NOMO-1 treated with DMSO at 0.1 percent for 48 hours (cell line): Measurements from ENCODE around the gene GLYAT.
"Not testable (repeated sequence)": the region's sequence is repeated elsewhere in the genome, so short reads cannot be mapped to it uniquely, and the experiment has no call there.

Experiments
- DNase-seq: peaks from one replicate; lab custom pipeline; 2025; ENCODE audit not compliant: unreplicated experiment; lab: John Stamatoyannopoulos, UW

The GLYAT gene

DNA sequence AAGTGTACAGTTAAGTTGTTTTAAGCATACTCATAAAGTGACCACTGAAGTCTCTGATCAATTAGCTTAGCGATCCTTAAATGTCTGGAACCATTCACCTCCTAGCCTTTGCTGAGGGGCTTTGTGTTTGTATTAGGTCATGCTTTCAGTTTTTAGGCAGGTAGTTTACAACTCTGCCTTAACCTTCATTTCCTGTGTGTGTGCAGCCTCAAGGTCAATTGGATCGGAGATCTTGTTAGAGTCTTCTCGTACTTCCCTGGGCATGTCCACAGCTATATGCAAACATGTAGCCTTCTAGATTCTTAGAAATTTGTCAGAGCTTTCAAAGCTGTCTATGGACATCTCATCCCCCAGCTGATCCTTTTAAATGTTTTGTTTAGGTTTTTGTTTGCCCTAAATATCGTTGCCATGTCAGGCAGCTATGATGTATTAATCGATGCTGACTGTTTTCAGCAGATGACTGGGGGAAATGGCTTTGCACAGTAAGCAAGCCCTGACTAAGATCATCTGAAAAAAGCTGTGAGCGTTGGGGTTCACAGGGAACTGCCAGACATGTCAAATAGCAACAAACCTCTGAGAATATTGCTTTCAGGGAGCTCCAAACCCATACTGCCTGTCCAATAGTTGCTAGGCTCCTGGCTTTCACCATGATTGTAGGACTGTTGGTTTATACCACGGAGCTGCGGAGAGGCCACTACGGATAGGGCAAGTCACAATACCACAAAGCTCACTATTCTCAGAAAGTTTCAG is 45.6 kb downstream of the GLYAT start:
- no peak for DNase-seq

DNA sequence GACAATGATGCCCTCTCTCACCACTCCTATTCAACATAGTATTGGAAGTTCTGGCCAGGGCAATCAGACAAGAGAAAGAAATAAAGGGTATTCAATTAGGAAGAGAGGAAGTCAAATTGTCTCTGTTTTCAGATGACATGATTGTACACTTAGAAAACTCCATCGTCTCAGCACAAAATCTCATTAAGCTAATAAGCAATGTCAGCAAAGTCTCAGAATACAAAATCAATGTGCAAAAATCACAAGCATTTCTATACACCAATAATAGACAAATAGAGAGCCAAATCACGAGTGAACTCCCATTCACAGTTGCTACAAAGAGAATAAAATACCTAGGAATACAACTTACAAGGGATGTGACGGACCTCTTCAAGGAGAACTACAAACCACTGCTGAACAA is 49.1 kb downstream of the GLYAT start:
- DNase-seq, result not testable (repeated sequence)

DNA sequence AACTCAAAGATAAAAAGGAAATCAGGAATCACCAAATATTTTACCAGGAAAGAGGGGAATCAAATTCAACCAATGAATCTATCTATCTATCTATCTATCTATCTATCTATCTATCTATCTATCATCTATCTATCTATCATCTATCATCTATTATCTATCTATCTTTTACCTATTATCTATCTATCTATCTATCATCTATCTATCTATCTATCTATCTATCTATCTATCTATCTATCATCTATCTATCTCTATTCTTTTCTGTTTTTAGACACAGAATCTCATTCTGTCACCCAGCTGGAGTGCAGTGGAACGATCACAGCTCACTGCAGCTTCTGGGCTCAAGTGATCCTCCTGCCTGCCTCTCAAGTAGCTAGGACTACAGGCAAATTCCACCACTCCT is 54.2 kb downstream of the GLYAT start:
- DNase-seq, result not testable (repeated sequence)

DNA sequence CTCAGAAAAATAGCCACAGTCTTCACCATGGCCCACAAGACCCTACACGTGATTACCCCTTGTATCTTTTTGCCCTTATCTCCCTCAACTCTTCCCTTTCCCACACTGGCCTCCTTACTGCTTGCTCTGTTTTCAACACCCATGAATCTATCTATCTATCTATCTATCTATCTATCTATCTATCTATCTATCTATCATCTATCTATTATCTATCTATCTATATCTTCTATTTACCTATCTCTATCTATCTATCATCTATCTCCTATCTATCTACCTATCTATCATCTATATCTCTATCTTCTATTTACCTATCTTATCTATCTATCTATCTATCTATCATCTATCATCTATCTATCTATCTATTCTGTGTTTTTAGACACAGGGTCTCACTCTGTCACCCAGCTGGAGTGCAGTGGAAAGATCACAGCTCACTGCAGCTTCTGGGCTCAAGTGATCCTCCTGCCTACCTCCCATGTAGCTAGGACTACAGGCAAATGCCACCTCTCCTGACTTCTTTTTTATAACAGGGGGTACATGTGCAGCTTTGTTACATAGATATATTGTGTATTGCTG is 55.1 kb downstream of the GLYAT start:
- no peak for DNase-seq

DNA sequence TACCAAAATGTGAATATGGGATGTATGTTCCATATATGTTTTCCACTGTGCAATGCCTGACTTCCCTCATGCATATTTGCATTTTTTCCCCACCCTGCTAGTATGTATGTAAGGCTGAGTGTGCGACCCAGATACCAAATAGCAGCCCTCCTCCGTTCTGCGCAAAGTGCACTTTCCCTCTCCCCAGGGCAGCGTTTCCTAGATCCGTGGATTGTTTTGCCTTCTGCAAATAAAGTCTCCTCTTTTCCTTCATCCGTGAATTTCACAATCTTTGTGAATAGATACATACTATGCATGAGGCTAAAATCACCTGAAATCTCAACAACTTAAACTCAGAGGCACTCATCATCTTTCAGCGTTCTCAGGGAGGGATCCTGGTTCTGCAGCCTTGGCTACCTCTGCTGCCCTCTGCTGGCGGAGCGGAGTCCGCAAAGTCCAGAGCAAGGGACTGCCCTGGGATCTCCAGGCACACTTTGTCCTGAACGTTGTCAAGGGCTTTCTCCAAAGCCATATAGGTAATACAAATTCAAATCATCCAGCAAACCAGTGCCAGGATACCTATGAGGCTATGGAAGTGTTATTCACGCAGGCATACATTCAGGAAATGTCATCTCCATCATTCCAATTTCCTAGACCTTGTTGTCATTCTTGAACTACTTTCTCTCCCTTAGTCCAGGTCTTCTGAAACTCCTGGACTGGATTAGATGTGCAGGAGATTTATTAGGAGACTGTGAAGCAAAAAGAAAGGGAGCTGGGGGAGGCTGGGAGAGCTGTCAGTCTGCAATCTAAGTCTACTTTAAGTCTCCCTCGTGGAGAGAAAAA is 56.2 kb downstream of the GLYAT start:
- DNase-seq, result peak; percentile 17

DNA sequence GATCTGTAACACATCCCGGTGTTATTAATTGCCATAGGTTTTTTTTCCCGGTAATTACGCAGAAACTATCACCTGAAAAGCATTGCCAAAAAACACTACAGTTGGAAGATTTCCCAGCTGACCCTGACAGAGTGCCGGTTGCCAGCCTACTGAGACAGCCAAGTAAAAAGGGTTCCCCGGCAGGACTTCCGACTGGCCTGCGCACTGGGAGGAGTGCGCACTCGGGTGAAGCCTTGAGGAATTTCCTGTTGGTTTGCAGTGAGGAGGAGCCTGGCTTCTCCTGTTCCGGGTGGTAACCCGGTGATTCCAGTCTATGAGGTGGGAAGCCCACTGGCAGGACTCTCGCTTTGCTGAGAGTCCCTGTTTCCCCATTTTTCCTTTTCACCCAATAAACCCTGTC is 57.1 kb downstream of the GLYAT start:
- no peak for DNase-seq

DNA sequence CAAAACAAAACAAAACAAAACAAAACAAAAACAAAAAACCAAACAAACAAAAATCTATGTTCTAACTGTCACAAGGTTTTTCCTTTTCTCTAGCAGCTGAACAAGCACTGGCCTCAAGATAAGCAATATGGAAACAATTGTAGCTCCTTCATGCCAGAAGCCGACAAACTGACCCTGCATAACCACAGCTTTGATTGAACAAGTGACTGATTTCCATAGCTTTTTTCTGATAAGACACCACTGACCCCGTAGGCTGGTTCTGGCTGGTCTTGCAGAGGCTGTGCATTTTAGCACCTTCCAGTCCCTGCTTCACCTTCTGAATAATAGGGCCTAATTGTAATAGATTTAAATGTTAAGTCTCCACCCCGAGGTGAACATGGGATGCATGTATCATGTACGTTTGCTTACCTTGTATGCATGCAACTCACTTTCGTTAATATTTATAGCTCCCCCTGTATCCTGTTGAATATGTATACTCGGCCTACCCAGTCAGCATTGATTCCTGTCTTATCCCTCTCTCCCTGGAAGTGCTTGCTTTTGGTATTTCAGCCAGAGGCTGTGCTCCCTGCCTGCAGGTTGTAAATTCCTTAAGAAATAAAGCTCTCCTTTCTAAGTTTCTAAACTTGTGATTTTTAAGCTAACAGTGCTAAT is 59.6 kb downstream of the GLYAT start:
- no peak for DNase-seq

DNA sequence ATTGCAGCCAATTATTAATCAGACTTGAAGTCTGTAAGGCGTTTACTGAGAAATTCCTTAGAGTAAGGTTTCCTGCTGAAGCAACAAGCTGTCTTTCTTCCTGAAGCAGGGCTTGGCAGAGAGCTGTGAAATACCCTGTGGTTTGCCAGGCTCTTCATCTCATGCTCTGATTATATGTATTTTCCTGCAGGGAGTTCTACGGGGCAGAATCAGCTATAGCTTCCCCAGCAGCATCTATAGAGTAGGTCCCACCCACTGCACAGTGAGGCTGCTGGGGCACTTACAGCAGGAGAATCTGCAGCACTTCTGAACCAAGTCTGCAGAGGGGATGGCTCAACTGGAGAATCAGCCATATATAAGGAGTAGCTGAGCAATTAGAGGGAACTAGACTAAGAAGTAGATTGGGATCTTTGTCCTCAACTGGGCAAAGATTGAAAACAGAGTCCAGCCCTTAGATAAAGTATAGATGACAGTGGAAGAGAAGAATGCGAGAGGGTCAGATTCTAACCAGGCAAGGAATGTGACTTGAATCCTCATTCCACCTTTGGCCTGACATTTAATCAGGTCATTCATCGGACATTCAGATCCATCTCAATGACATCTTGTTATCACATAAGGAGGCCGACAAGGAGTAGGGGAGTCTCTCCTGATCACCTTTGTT is 71.7 kb downstream of the GLYAT start:
- DNase-seq, result no peak

DNA sequence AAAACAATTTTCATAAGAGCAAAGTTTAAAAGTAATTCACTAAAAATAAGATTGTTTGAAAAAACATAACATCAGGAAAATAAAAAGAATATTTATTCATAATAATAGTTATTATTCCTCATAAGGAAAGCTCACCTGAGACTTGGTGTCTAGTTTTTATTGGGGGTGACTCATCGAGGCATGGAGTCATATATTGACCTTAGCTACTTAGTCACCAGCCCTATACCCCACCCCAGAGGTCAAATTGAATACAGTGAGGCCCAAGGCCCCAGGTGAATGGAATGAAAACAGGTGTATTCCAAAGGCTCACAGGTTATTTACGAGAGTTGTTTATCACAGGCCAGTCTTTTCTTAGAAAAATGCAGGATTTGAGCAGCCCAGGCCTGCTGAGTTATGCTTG is 72.3 kb downstream of the GLYAT start:
- DNase-seq, result no peak
